ENCODE measurements around the gene PDC.
"Not testable (repeated sequence)": the region's sequence is repeated elsewhere in the genome, so short reads cannot be mapped to it uniquely, and the experiment has no call there.

Gene PDC

DNA sequence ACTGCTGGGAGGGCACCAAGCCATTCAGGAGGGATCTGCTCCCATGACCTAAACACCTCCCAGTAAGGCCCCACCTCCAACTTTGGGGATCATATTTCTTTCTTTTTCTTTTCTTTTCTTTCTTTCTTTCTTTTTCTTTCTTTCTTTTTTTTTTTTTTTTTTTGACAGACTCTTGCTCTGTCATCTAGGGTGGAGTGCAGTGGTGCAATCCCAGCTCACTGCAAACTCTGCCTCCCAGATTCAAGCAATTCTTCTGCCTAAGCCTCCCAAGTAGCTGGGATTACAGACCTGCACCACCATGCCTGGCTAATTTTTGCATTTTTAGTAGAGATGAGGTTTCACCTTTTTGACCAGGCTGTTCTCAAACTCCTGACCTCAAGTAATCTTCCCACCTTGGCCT is 4.6 kb upstream of the PDC start:
- DNase-seq (ENCODE audit: low read depth), result not testable (repeated sequence)

DNA sequence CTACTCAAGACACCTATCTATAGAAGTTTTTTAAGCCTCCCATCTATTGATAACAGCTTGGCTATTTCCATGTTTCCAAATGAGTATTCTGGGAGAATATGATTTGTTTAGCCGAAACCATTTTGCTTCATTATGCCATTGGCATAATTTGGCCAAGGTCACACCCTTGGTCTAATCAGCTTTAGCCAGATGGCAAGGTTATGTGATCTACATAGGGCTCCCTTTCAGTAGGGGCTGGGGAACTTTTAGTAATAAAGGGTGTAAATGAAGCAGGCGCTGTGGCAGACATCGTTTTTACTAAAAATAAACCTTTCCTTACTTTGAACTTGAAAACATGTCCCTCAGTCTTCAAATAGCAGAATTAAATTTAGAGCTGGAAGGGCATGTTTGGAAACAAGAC is 3.0 kb upstream of the PDC start:
- DNase-seq (ENCODE audit: low read depth), result no peak

DNA sequence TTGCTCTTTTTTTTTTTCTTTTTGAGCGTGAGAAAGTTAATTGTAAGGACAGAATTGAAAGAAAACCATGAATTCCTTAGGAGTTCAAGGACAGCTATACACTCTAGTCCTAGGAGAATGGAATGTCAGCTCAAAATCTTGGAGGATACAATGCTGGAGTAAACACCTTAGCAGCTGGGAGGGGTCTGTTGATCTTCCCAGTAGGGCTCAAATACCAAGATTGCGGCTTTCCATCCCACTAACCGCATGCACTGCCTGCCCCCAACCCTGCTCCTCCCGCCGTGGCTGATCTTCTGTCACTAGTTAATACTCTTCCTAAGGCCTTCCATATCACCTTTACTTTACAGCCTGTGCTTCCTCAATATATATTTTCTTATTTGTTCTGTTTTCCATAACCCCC is 2.6 kb upstream of the PDC start:
- no peak for DNase-seq (ENCODE audit: low read depth)

GRCh38 chr1:186459161-186459560 is 1.8 kb downstream of the PDC start:
- DNase-seq (ENCODE audit: low read depth), result not testable (repeated sequence)

DNA sequence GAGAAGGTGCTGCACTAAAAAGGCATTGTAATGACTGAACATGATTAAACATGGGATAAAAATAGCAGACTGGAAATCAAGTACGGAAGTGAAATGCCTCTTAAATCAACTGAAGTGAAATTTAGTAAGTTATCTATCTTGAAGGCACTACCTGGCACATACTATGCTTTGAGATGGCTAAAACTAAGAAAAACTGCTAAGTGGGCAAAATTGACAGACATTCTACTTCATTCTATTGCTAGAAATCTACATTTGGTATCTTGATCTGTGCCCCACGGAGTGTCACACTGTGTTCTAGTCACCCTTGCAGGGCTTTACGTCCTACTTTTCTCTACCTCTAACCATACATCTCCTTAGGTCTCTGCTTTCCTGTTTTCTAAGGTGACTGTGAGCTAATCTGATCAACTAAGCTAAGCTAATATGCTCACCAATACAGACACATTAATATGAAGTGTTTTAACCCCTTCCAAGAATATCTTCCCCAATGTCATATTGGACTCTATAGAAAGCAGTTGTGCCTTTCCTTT is 4.1 kb downstream of the PDC start:
- DNase-seq (ENCODE audit: low read depth), result no peak

- DNase-seq (ENCODE audit: low read depth), result no peak
These were observed 5.9 kb downstream of the PDC start for GRCh38 chr1:186454981-186455380.

DNA sequence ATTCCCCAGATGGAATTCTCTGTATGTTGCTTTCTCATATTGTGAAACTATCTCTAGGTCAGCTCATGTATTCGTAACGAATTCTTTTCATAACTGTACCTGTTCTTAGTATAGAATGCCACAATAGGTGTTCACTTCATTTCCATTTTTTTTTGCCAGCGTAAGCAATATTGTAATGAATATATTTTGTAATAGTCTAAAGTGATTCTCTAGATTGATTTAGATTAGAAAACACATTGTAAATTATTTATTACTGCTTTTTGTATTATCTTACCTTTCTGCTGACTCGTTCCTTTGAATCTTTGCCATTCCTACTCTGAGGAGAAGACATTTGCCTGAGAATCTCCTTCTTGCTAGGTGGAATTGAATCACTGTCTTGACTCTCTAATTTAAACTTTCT is 14.8 kb downstream of the PDC start:
- DNase-seq (ENCODE audit: low read depth), result no peak

DNA sequence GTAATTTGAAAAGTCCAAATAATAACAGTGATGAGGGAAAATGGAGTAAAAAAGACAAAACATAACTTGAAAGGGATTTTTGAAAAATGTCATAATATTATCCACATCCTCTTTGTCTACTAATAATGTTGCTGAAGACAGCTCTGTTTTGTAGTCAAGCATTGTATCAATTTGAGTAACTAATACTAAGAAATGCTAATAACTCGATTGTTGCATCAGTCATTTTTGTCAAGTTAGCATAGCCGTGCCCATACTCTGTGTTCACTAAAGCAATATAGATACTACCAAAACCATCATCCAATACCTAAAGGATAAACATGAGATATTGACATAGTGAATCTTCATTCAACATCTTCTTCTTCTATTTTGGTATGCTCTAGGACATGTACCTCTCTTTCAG is 17.3 kb downstream of the PDC start:
- no peak for DNase-seq (ENCODE audit: low read depth)

GRCh38 chr1:186442651-186443375 is 18.1 kb downstream of the PDC start:
- DNase-seq (ENCODE audit: low read depth), result no peak

DNA sequence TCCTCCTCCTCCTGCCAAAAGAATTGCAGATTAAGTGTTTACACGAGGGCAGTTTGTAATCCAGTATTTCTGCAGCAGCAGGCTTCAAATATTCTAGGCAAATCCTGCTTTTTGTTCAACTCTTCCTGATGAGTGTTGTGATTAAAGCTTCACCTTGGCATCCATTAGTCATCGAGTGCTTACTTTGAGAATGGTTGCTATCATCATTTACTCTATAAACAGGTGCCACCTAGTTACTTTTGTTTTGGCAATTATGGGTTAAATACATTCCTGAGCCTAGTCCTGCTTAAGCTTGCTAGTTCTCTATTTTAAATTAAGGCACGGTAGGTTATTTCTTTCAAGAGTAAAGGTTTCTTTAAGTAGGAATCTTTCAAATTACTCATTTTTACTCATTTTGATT is 20.3 kb downstream of the PDC start:
- no peak for DNase-seq (ENCODE audit: low read depth)

GRCh38 chr1:186438567-186438966 is 22.3 kb downstream of the PDC start:
- no peak for DNase-seq (ENCODE audit: low read depth)

GRCh38 chr1:186435336-186435735 is 25.6 kb downstream of the PDC start:
- DNase-seq (ENCODE audit: low read depth), result no peak

- DNase-seq (ENCODE audit: low read depth), result no peak
These were observed 31.9 kb downstream of the PDC start for GRCh38 chr1:186429017-186429416.

DNA sequence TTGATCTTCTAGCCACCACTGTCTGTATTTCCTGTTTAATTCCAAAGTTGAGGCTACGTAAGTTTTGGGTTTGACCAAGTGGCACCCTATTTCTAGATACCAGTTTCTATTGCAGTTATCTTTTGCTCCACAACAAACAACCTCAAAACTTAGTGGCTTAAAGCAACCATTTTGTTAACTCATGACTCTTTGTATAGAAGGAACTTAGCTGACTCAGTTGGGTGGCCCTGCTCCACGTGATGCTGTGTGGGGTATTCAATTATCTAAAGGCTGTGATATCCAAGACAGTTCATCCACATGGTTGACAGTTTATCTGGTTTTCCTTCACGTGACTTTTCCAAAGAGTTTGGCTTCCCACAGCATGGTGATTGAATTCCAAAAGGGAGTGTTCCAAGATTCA is 34.8 kb downstream of the PDC start:
- no peak for DNase-seq (ENCODE audit: low read depth)

GRCh38 chr1:186424539-186424938 is 36.4 kb downstream of the PDC start:
- DNase-seq (ENCODE audit: low read depth), result no peak

DNA sequence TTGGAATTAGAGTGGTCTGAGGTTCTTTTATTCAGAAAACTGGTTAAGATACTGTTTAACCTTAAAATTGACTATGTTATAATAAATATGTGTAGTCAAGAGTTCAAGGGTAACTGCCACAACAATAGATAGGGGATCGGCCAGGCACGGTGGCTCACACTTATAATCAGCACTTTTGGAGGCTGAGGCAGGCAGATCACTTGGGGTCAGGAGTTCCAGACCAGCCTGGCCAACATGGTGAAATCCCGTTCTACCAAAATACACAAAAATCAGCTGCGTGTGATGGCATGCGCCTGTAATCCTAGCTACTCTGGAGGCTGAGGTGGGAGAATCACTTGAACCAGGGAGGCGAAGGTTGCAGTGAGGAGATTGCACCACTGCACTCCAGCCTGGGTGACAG is 39.5 kb downstream of the PDC start:
- DNase-seq (ENCODE audit: low read depth), result no peak

GRCh38 chr1:186420923-186421322 is 40.0 kb downstream of the PDC start:
- no peak for DNase-seq (ENCODE audit: low read depth)

DNA sequence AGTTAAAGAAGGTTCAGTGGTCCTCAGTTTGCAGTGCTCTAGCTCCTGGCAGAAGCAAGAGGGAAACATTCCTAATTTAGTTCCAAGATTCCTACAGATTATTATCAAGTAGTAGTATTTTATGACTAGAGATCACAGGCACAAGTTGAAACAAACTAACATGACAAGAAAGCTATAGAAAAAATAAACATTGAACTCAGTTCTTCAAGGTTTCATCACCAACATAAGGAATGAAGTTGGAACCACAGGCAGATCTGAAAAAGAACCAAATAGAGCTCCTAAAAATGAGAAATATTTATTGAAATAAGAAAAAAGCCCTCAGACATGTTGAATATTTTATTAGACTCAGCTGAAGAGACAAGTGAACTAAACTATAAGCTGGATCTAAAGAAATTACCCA is 40.6 kb downstream of the PDC start:
- no peak for DNase-seq (ENCODE audit: low read depth)

- no peak for DNase-seq (ENCODE audit: low read depth)
These were observed 42.4 kb downstream of the PDC start for GRCh38 chr1:186418503-186418902.

DNA sequence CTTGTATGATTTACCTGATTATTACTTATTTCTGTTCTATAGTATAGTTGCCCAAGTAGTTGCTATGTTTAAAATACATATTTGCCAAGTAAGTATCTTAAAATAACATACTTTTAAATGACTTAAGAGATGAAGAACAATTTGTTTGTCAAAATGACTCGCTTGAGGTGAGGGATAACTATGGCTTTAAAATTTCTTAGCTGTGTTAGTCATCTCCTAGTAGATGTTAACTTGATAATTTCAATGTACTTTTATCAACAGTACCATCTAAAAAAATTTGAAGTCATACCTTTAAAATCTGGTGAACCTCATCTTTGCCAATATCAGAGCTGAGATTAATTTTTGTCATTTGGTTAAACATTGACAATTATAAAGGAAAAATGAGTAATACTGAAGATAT is 47.6 kb downstream of the PDC start:
- DNase-seq (ENCODE audit: low read depth), result no peak

DNA sequence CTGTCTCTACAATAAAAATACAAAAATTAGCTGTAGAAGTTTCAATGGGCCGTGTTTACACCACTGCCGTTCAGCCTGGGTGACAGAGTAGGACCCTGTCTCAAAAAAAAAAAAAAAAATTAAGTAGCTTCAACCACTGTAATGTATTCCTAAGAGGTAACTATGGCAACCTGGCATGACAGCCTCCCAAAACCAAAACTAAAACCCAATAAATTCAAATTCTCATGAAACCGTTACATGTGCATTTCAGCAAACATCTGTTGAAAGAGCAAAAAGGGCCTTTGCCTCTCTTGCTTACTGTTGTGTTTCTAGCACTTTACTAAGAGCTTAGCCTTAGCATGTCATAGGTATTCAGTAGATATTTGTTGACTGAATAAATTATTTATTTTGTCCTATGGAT is 51.8 kb downstream of the PDC start:
- DNase-seq (ENCODE audit: low read depth), result no peak

DNA sequence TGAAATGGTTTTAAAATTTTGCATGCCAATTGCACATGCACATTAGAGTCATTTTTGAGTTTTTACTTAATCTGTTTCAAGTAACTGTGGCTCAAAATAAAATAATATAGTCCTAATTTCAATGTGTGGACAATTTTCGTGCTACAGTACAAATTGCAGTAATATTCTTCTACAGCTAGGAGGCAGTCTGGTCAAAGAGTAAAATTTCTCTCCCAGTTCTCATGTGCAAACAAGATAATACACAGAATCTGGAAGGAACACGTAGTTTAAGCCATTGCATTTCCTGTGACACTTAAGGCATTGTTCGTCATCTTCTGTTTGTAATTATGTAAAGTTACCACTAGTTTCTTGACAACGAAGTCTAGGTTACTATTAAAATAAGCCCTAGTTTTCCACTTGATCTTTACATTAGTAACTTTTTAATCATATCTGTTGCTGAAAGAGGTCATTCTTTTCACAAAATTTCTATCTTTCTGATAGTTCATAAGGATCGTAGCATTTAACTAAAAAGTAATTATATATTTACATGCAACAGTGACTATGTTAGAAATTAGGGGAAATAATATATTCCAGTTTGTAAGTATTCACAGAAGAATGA is 56.4 kb downstream of the PDC start:
- no peak for DNase-seq (ENCODE audit: low read depth)

DNA sequence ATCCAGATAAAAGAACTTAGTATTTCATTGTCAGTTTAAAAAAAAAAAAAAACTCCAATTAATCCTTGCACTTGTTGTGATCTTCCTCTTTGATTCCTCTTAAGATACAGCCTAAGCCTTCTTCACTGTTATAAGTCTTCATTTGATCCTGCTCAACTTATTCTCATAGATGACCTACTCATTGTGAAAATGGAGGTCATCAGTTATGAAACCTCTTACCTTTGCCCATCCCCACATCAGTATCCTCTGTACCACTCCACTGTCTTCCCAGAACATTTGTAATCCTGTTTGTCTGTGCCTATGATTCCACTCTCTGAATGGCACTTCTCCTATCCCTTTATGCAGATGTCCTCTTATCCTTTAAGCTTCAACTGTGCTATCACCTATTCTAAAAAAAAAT is 57.3 kb downstream of the PDC start:
- no peak for DNase-seq (ENCODE audit: low read depth)

GRCh38 chr1:186401446-186401845 is 59.5 kb downstream of the PDC start:
- DNase-seq (ENCODE audit: low read depth), result not testable (repeated sequence)

All from activated T-cell treated with anti-CD3 and anti-CD28 coated beads for 48 hours (primary cell).